ENCODE results near the gene TMEM150B. TPM values are rescaled to one million over a fixed set of nuclear protein-coding genes. Genes with fewer than 3 reads are reported as not detected.

The TMEM150B gene
- total and polyA plus RNA-seq, 5 experiments from 2014 or later, result not detected

DNA sequence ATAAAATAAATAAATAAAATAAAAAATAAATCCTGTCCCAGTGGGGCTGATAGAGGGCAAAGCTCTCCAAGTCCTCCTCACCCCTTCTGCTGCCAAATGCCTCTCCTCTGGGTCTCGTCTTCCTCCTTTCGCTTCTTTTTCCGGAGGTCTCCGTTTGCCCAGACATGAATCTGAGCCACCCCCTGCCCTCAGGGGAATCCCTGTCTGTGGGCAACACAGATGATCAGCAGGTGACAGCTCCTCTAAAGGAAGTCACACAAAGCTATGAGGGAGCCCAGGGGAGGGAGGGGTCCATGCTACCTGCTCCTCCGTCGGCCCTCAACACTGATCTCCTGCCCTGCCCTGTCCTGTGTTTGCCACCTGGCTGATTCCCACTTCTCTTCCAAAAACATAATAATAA is 479 bp downstream of the TMEM150B start:
- Mint-ChIP-seq H3K9me3 (no peaks in the 10 kb centered on the region), H3K36me3 (no peaks in the 10 kb centered on the region), H3K27me3 (peaks cover 0 to 25% (median 8%) of the 10 kb centered on the region in 5 donors), H3K4me3 (peak overlapping the region in 1 of 10 donors; percentile 57), H3K4me1 (peaks cover 0 to 9% (median 1%) of the 10 kb centered on the region in 4 donors), H3K27ac (peak overlapping the region in 1 of 10 donors; percentile 24)
- POLR2A ChIA-PET, result no interaction called here
- no peak for ATAC-seq
- no peak for DNase-seq

DNA sequence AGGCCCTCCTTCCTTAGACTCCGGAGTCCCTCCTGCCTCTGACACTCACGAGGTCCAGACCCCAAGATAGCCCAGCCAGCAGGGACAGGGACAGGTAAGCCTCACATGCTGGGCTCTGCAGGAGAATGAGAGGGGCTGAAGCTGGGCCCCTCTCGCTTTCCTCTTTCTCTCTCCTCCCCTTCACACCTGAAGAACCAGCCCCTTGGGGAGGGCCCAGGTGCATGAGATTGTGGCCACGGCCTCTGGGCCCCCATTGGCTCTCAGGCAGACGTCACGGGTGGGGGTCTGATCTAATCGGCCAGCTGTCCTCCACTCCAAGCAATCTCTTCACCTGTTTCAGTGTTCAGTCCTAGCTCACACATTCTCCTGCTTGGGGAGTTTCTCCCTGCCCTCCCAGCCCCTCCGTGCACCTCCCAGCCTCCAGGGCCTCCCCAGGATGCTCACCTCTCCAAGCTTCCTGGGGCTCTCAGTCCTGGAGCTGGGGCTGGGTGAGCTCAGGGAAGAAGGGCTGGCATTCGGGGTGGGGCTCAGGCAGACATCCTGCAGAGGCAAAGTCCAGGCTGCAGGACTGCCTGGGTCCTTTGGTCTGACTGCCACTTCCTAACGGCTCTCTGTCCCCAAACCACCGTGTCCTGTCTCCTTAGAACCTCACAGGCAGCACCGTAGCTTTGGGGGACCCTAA is 2.8 kb downstream of the TMEM150B start:
- DNase-seq, result no peak
- no peak for ATAC-seq
- peak overlapping the region in 2 of 10 donors; percentile 21 to 65 for H3K27ac Mint-ChIP-seq
- no peaks in the 10 kb centered on the region for H3K36me3 Mint-ChIP-seq
- H3K9me3 Mint-ChIP-seq, result no peaks in the 10 kb centered on the region
- H3K4me3 Mint-ChIP-seq, result no peak overlapping the region
- H3K4me1 Mint-ChIP-seq, result peaks cover 0 to 9% (median 1%) of the 10 kb centered on the region in 4 donors
- POLR2A ChIA-PET, result interaction anchor here (0.5 to 0.6 kb wide), 2 partner anchors 87 to 379 kb away, joined by 3 read pairs; no protein-coding TSS in a partner anchor
- peaks cover 0 to 22% (median 7%) of the 10 kb centered on the region in 5 donors for H3K27me3 Mint-ChIP-seq

GRCh38 chr19:55321466-55322137 is 3.5 kb downstream of the TMEM150B start:
- no peaks in the 10 kb centered on the region for H3K36me3 Mint-ChIP-seq
- no peak for DNase-seq
- no peaks in the 10 kb centered on the region for H3K9me3 Mint-ChIP-seq
- peak overlapping the region in 1 of 10 donors; percentile 21 for H3K27ac Mint-ChIP-seq
- no peak overlapping the region for H3K4me3 Mint-ChIP-seq
- POLR2A ChIA-PET, result interaction anchor here (0.5 to 1.2 kb wide), 2 partner anchors 17 to 380 kb away, joined by 3 to 4 read pairs; no protein-coding TSS in a partner anchor
- peaks cover 0 to 9% (median 1%) of the 10 kb centered on the region in 4 donors for H3K4me1 Mint-ChIP-seq
- ATAC-seq, result no peak
- H3K27me3 Mint-ChIP-seq, result peaks cover 0 to 22% (median 7%) of the 10 kb centered on the region in 5 donors

DNA sequence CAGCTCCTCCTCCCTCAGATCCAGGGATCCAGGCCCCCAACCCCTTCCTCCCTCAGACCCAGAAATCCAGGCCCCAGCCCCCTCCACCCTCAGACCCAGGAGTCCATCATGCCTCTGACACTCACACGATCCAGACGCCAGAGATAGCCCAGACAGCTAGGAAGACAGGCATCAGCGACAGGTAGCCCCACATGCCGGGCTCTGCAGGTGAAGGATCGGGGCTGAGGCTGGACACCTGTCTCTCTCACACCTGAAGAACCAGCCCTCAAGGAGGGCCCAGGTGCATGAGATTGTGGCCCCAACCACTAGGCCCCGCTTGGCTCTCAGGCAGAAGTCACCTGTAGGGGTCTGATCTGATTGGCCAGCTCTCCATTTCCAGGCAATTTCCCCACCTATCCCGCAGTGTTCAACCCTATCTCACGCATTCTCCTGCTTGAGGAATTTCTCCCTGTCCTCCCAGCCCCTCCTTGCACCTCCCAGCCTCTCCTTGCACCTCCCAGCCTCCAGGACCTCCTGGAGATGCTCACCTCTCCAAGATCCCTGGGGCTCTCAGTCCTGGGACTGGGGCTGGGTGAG is 4.2 kb downstream of the TMEM150B start:
- H3K4me3 Mint-ChIP-seq, result peak overlapping the region in 1 of 10 donors; percentile 34

GRCh38 chr19:55319785-55320184 is 5.4 kb downstream of the TMEM150B start:
- ATAC-seq (no peak), DNase-seq (no peak)
- no peaks in the 10 kb centered on the region for H3K9me3 Mint-ChIP-seq
- POLR2A ChIA-PET, result interaction anchor here (0.6 kb wide), 1 partner anchor 1145 kb away, joined by 4 read pairs; no protein-coding TSS in a partner anchor
- H3K4me3 Mint-ChIP-seq, result no peak overlapping the region
- peaks cover 0 to 8% (median 1%) of the 10 kb centered on the region in 4 donors for H3K4me1 Mint-ChIP-seq
- peaks cover 0 to 17% (median 6%) of the 10 kb centered on the region in 5 donors for H3K27me3 Mint-ChIP-seq
- no peak overlapping the region for H3K27ac Mint-ChIP-seq
- H3K36me3 Mint-ChIP-seq, result no peaks in the 10 kb centered on the region

More for the DNA sequence above, 4.2 kb downstream of the TMEM150B start:
- Mint-ChIP-seq H3K27me3 (peaks cover 0 to 19% (median 7%) of the 10 kb centered on the region in 5 donors), H3K36me3 (no peaks in the 10 kb centered on the region), H3K4me1 (peaks cover 0 to 9% (median 1%) of the 10 kb centered on the region in 4 donors), H3K9me3 (no peaks in the 10 kb centered on the region), H3K27ac (no peak overlapping the region)
- ATAC-seq (no peak), DNase-seq (no peak)
- POLR2A ChIA-PET, result interaction anchor here (1.2 kb wide), 1 partner anchor 18 kb away, joined by 4 read pairs; no protein-coding TSS in a partner anchor

- DNase-seq (no peak), ATAC-seq (no peak)
- peaks cover 0 to 3% (median 0%) of the 10 kb centered on the region in 5 donors for H3K27me3 Mint-ChIP-seq
- no peak overlapping the region for H3K4me3 Mint-ChIP-seq
- POLR2A ChIA-PET, result no interaction called here
- peaks cover 0 to under 1% (median 0%) of the 10 kb centered on the region in 4 donors for H3K4me1 Mint-ChIP-seq
- H3K9me3 Mint-ChIP-seq, result peaks cover 0 to 3% (median 0%) of the 10 kb centered on the region in 9 donors
- no peaks in the 10 kb centered on the region for H3K36me3 Mint-ChIP-seq
- H3K27ac Mint-ChIP-seq, result no peak overlapping the region
These were observed 8.5 kb downstream of the TMEM150B start for GRCh38 chr19:55316646-55317045.

DNA sequence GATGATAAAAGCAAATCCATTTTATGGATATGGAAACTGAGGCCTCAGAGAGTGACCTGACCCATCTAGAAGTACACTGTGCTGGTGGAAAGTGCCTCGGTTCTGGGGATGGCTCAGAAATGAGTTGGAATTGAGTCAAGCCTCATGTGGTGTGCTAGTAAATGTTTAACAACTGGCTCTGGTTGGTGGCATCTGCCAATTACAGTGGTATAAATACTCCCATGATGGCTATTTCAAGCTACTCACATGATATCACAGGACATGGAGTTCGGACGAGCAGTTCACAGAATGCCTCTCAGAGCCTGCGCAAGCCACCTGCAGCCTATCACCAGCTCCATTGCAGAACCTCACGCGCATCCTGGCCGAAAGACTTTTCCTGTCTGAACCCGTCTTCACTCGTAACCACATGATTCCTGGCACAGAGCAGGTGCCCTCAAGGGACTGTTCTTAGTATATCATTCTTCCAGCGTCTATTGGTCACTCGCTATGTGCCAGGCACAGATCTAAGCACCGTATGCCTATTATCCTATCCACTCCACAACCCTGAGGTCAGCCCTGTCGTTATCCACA is 9.1 kb downstream of the TMEM150B start:
- Mint-ChIP-seq H3K36me3 (no peaks in the 10 kb centered on the region), H3K4me1 (no peaks in the 10 kb centered on the region), H3K9me3 (peaks cover 0 to 3% (median 0%) of the 10 kb centered on the region in 9 donors), H3K27ac (no peak overlapping the region), H3K4me3 (no peak overlapping the region), H3K27me3 (no peaks in the 10 kb centered on the region)
- DNase-seq (no peak), ATAC-seq (no peak)
- POLR2A ChIA-PET, result no interaction called here

DNA sequence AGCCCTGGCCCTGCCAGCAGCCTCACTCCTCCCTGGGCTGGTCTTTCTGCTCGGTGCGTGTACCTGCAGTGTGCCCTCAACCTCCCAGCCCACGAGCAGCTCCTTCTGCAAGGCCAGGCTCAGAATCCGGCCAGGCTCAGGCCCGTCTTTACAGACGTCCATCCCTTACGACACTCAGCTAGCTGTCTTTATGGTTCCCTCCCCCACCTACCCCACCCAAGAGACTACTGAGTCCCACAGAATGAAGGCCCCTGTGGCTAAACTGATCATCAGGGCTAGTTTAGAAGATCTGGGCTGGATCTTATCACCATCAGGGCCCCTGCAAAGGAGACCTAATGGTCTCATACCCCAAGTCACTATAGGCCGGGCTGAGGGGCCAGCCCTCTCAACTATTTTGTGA is 10.7 kb downstream of the TMEM150B start:
- peaks cover 0 to 3% (median 0%) of the 10 kb centered on the region in 9 donors for H3K9me3 Mint-ChIP-seq
- H3K27me3 Mint-ChIP-seq, result no peaks in the 10 kb centered on the region
- H3K4me1 Mint-ChIP-seq, result peaks cover 0 to 3% (median 0%) of the 10 kb centered on the region in 4 donors
- DNase-seq (no peak), ATAC-seq (no peak)
- POLR2A ChIA-PET, result interaction anchor here (0.8 kb wide), 1 partner anchor 91 kb away, joined by 3 read pairs; no protein-coding TSS in a partner anchor
- H3K27ac Mint-ChIP-seq, result peak overlapping the region in 1 of 10 donors; percentile 37
- H3K36me3 Mint-ChIP-seq, result peaks cover 0 to 3% (median 0%) of the 10 kb centered on the region in 3 donors
- no peak overlapping the region for H3K4me3 Mint-ChIP-seq

GRCh38 chr19:55312621-55313512 is 12.3 kb downstream of the TMEM150B start:
- ATAC-seq (no peak), DNase-seq (no peak)
- no peak overlapping the region for H3K4me3 Mint-ChIP-seq
- no peak overlapping the region for H3K27ac Mint-ChIP-seq
- H3K27me3 Mint-ChIP-seq, result no peaks in the 10 kb centered on the region
- POLR2A ChIA-PET, result interaction anchor here (1.0 to 1.9 kb wide), 2 partner anchors 11 to 26 kb away, joined by 3 to 4 read pairs; no protein-coding TSS in a partner anchor
- H3K36me3 Mint-ChIP-seq, result peaks cover 0 to 3% (median 2%) of the 10 kb centered on the region in 3 donors
- peaks cover 0 to 3% (median 0%) of the 10 kb centered on the region in 4 donors for H3K4me1 Mint-ChIP-seq
- peaks cover 0 to 3% (median 0%) of the 10 kb centered on the region in 9 donors for H3K9me3 Mint-ChIP-seq

DNA sequence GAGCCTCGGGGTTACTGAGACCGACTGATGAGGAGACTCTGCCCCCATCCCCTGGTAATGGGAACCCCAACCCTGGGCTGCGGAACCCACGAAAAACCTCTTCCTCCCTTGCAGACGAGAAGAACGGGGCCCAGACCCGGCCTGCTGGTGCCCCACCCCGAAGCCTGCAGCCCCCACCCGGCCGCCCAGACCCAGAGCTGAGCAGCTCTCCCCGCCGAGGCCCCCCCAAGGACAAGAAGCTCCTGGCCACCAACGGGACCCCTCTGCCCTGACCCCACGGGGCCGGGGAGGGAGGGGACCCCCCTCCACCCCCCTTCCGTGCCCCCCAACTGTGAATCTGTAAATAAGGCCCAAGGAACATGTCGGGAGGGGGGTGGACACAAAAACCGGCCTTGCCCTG is 13.3 kb downstream of the TMEM150B start:
- Mint-ChIP-seq H3K36me3 (peaks cover 0 to 3% (median 2%) of the 10 kb centered on the region in 3 donors), H3K27me3 (no peaks in the 10 kb centered on the region), H3K4me3 (no peak overlapping the region), H3K4me1 (peaks cover 0 to 3% (median 0%) of the 10 kb centered on the region in 4 donors), H3K9me3 (peaks cover 0 to 3% (median 0%) of the 10 kb centered on the region in 9 donors), H3K27ac (no peak overlapping the region)
- DNase-seq, result no peak
- POLR2A ChIA-PET, result interaction anchor here (1.9 kb wide), 1 partner anchor 27 kb away, joined by 4 read pairs; no protein-coding TSS in a partner anchor
- no peak for ATAC-seq

DNA sequence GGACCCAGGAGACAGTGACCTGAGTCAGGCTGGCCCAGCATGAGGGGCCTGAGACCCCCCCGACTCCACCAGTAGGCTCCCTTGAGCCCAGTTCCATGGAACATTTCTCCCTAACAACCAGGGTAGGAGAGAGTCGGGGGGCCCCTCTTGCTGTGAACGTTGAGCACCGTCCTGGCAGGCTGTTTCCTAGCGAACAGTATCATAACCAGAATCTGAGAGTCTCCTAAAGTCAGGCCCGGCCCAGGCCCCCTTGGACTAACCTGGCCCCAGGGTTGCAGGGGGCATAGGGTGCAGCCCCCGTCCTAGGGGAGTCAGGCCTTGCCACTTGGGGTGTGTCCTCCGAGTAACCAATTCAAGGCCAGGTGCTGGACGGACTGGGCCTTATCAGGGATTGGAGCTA is 13.7 kb downstream of the TMEM150B start:
- Mint-ChIP-seq H3K4me3 (no peak overlapping the region), H3K4me1 (peaks cover 0 to 3% (median 0%) of the 10 kb centered on the region in 4 donors), H3K27me3 (no peaks in the 10 kb centered on the region), H3K9me3 (peaks cover 0 to 3% (median 0%) of the 10 kb centered on the region in 9 donors), H3K27ac (no peak overlapping the region), H3K36me3 (peaks cover 0 to 3% (median 2%) of the 10 kb centered on the region in 3 donors)
- POLR2A ChIA-PET, result no interaction called here
- no peak for ATAC-seq
- DNase-seq, result no peak
